Hepatocyte (in vitro differentiated cells): ENCODE measurements around the gene KLHL17.

Experiments used
- CTCF ChIP-seq: fragments of 200-600 bp; sonication (generic); IDR thresholded peaks from 2 replicates; pipeline ENCODE4 v1.5.1; 2016; ENCODE audit warnings: antibody characterized with exemption, mild to moderate bottlenecking; ENCODE audit not compliant: poor library complexity
- EZH2 ChIP-seq: fragments of 200-600 bp; sonication (generic); IDR thresholded peaks from 2 replicates; pipeline ENCODE4 v1.6.1; 2016; ENCODE audit warnings: antibody characterized with exemption, mild to moderate bottlenecking, borderline replicate concordance
- EZH2phosphoT487 ChIP-seq: fragments of 200-600 bp; sonication (generic); IDR thresholded peaks from one replicate; pipeline ENCODE4 v1.6.1; 2018; ENCODE audit warnings: antibody characterized with exemption, mild to moderate bottlenecking, low read depth, moderate library complexity; ENCODE audit not compliant: unreplicated experiment, severe bottlenecking

- TF ChIP-seq CTCF (no peak), EZH2 (no peak), EZH2phosphoT487 (no peak)
These were observed 48.3 kb upstream of the KLHL17 start for GRCh38 chr1:911875-912739.
